HepG2 (cell line): ENCODE measurements around the gene DYSF.

Source experiments
- CTCF ChIP-seq: sonication (generic); formaldehyde crosslinking; IDR thresholded peaks from 2 replicates; pipeline ENCODE4 v1.5.0; 2020; ENCODE audit warnings: mild to moderate bottlenecking, missing genetic modification reagents, moderate library complexity
- EZH2 ChIP-seq: conservative IDR thresholded peaks from 2 replicates; pipeline ENCODE4 v1.6.1; 2012; ENCODE audit warnings: mild to moderate bottlenecking, low read depth, low read length, moderate library complexity
- KDM5A ChIP-seq: fragments of 200-600 bp; sonication (generic); IDR thresholded peaks from 2 replicates; pipeline ENCODE4 v1.7.0; 2018; ENCODE audit warnings: antibody characterized with exemption, mild to moderate bottlenecking, low read length, borderline replicate concordance
- POLR2A ChIP-seq, 2 experiments: IDR thresholded peaks; 2 replicates each; pipeline ENCODE4 v1.6.1; 2011; ENCODE audit warnings: low read depth in 2 of 2, low read length in 2 of 2, mild to moderate bottlenecking in 1 of 2, moderate library complexity in 1 of 2; ENCODE audit not compliant: insufficient read depth in 1 of 2
- SIN3B ChIP-seq: fragments of 150-350 bp; IDR thresholded peaks from 2 replicates; pipeline ENCODE4 v1.6.1; 2014; ENCODE audit warnings: low read length
- SNAI1 ChIP-seq: sonication (generic); formaldehyde crosslinking; IDR thresholded peaks from 2 replicates; pipeline ENCODE4 v1.5.0; 2020; ENCODE audit warnings: mild to moderate bottlenecking, missing genetic modification reagents, borderline replicate concordance
- TAF1 ChIP-seq: sonication (generic); formaldehyde crosslinking; IDR thresholded peaks from 2 replicates; pipeline ENCODE4 v1.4.0; 2020; ENCODE audit warnings: missing genetic modification reagents
- YY1 ChIP-seq: IDR thresholded peaks from 2 replicates; pipeline ENCODE4 v1.6.1; 2011; ENCODE audit warnings: low read length, low read depth, moderate library complexity, mild to moderate bottlenecking; ENCODE audit not compliant: insufficient read depth, insufficient replicate concordance
- ZHX2 ChIP-seq, 2 experiments: sonication (generic) in 1 of 2; formaldehyde crosslinking in 1 of 2; IDR thresholded peaks; 2 replicates each; pipeline versions ENCODE4 v1.6.1 to v1.9.0; 2014 to 2022; ENCODE audit warnings: antibody characterized with exemption in 1 of 2, borderline replicate concordance in 1 of 2, inconsistent platforms in 1 of 2, low read depth in 1 of 2, missing genetic modification reagents in 1 of 2
- ZMAT3 ChIP-seq: sonication (generic); formaldehyde crosslinking; conservative IDR thresholded peaks from 2 replicates; pipeline ENCODE4 v1.7.0; 2021; ENCODE audit warnings: missing genetic modification reagents
- ZNF431 ChIP-seq: sonication (generic); formaldehyde crosslinking; IDR thresholded peaks from 2 replicates; pipeline ENCODE4 v1.9.0; 2022; ENCODE audit warnings: missing genetic modification reagents, low read depth, mild to moderate bottlenecking, borderline replicate concordance

GRCh38 chr2:71538241-71538640 lies 84.9 kb downstream of the DYSF start:
- TF ChIP-seq TAF1 (CRISPR knock-in tag) = no peak
- no peak for TF ChIP-seq POLR2A (IDR thresholded peaks at IDR 0.05; ENCODE audit: insufficient read depth in 1 of 2, low read depth in 2 of 2, low read length in 2 of 2)
- TF ChIP-seq KDM5A = no peak
- no peak for TF ChIP-seq ZMAT3
- TF ChIP-seq SNAI1 (CRISPR knock-in tag) = no peak
- no peak for TF ChIP-seq YY1
- no peak for TF ChIP-seq ZHX2 (IDR thresholded peaks at IDR 0.05; ENCODE audit: low read depth)
- TF ChIP-seq ZHX2 (CRISPR knock-in tag; IDR thresholded peaks at IDR 0.05; ENCODE audit: borderline replicate concordance) = no peak
- TF ChIP-seq CTCF (CRISPR knock-in tag) = no peak
- TF ChIP-seq SIN3B = no peak
- no peak for TF ChIP-seq EZH2
- TF ChIP-seq ZNF431 (CRISPR knock-in tag) = no peak
